Panc1 (cell line): Measurements from ENCODE around the gene PLCB1. TPM values are rescaled to one million over a fixed set of nuclear protein-coding genes. Genes with fewer than 3 reads are reported as not detected.

Source experiments
- ATAC-seq: fragments of 200-7000 bp; cut with Tn5 transposase; 2 replicates; pipeline ENCODE4 v1.9.1; 2020; ENCODE audit warnings: mild to moderate bottlenecking, moderate library complexity
- BruUV-seq: library from RNA; stranded (reverse); fragments of 400-500 nt; replicated peaks from 2 replicates; lab custom pipeline; 2021; lab: Mats Ljungman, UMichigan
- CTCF ChIA-PET: fragments of 300-600 bp; sonication (Branson Sonifier 250); formaldehyde crosslinking; loops from one replicate; lab custom pipeline; 2022; ENCODE audit warnings: antibody characterized with exemption; lab: Charles Lee
- POLR2A ChIA-PET: fragments of 300-600 bp; sonication (Branson Sonifier 250); formaldehyde crosslinking; loops from one replicate; lab custom pipeline; 2022; ENCODE audit warnings: antibody characterized with exemption; lab: Charles Lee
- DNase-seq: peaks from one replicate; pipeline ENCODE4 v3.0.0-alpha.2; 2010; ENCODE audit warnings: low read depth, low spot score
- H3K27ac ChIP-seq: 2 replicates; pipeline ENCODE4 v1.5.1; 2011; ENCODE audit warnings: mild to moderate bottlenecking, low read length, inconsistent platforms
- H3K27me3 ChIP-seq: fragments of 200-500 bp; sonication (Bioruptor generic); 2 replicates; pipeline ENCODE4 v1.6.0; 2014; ENCODE audit warnings: low read length, inconsistent platforms; ENCODE audit not compliant: control insufficient read depth, insufficient read depth
- H3K36me3 ChIP-seq: fragments of 200-500 bp; sonication (Bioruptor generic); 2 replicates; pipeline ENCODE4 v1.5.1; 2014; ENCODE audit warnings: inconsistent platforms, mild to moderate bottlenecking, low read length, moderate library complexity; ENCODE audit not compliant: control insufficient read depth, insufficient read depth
- H3K4me1 ChIP-seq: 2 replicates; pipeline ENCODE4 v1.5.1; 2011; ENCODE audit warnings: inconsistent platforms, mild to moderate bottlenecking, low read length, moderate library complexity; ENCODE audit not compliant: control insufficient read depth, insufficient read depth
- H3K4me3 ChIP-seq, 2 experiments: 2 replicates each; pipeline ENCODE4 v1.5.1; 2011 to 2012; ENCODE audit warnings: low read depth in 2 of 2, low read length in 2 of 2, mild to moderate bottlenecking in 2 of 2, inconsistent platforms in 1 of 2, moderate library complexity in 1 of 2
- H3K9me3 ChIP-seq: fragments of 200-500 bp; sonication (Bioruptor generic); 2 replicates; pipeline ENCODE4 v1.5.1; 2014; ENCODE audit warnings: low read depth, mild to moderate bottlenecking, inconsistent platforms, low read length, moderate library complexity; ENCODE audit not compliant: control insufficient read depth, insufficient read depth
- CTCF ChIP-seq: fragments of 450-650 bp; IDR thresholded peaks from 2 replicates; pipeline ENCODE4 v1.5.1; 2017; ENCODE audit warnings: mild to moderate bottlenecking
- POLR2AphosphoS5 ChIP-seq: IDR thresholded peaks from 2 replicates; pipeline ENCODE4 v1.6.1; 2012; ENCODE audit warnings: mild to moderate bottlenecking, low read depth, low read length, moderate library complexity
- REST ChIP-seq, 2 experiments: IDR thresholded peaks; 2 replicates each; pipeline ENCODE4 v1.6.1; 2011 to 2012; ENCODE audit warnings: low read depth in 2 of 2, control low read depth in 1 of 2, low read length in 1 of 2, mild to moderate bottlenecking in 1 of 2, moderate library complexity in 1 of 2; ENCODE audit not compliant: insufficient read depth in 1 of 2
- SIN3A ChIP-seq: IDR thresholded peaks from 2 replicates; pipeline ENCODE4 v1.6.1; 2012; ENCODE audit warnings: low read depth, mild to moderate bottlenecking, low read length, moderate library complexity, borderline replicate concordance; ENCODE audit not compliant: insufficient read depth
- TCF7L2 ChIP-seq: IDR thresholded peaks from 2 replicates; pipeline ENCODE4 v1.6.1; 2011; ENCODE audit warnings: mild to moderate bottlenecking, low read depth, low read length, inconsistent platforms
- in situ Hi-C: cut with HindIII; loops from 2 replicates; pipeline ENCODE4 v1.10.0; 2016; ENCODE audit warnings: low sequenced_read_pairs, low pct_unique_long_range_greater_than_20kb
- intact Hi-C: fragments of 100-400 bp; cut with micrococcal nuclease; formaldehyde crosslinking; loops from one replicate; pipeline ENCODE4 v1.10.0; 2022; ENCODE audit not compliant: unreplicated experiment
- total RNA-seq: library from RNA; stranded (reverse); gene quantifications from one replicate; pipeline ENCODE4 v1.2.1, GENCODE V29; 2021; ENCODE audit not compliant: unreplicated experiment

PLCB1 gene
- total RNA-seq, 1 experiment from 2014 or later, result 0.59 TPM

- CTCF ChIA-PET, result no interaction called here
- no peak for TF ChIP-seq TCF7L2
- TF ChIP-seq POLR2AphosphoS5, result no peak
- no peak for TF ChIP-seq REST (IDR thresholded peaks at IDR 0.05; ENCODE audit: insufficient read depth in 1 of 2, low read depth in 2 of 2, low read length in 1 of 2)
- Histone ChIP-seq H3K27ac (no peak overlapping the region), H3K9me3 (no peaks in the 10 kb centered on the region), H3K4me3 (no peak overlapping the region), H3K4me1 (no peaks in the 10 kb centered on the region), H3K27me3 (no peaks in the 10 kb centered on the region), H3K36me3 (no peaks in the 10 kb centered on the region)
- ATAC-seq (no peak), DNase-seq (no peak)
- intact Hi-C loops (no loop called here), in situ Hi-C loops (no loop called here)
- BruUV-seq, result no TSS peak
- POLR2A ChIA-PET, result no interaction called here
These were observed 119.1 kb downstream of the PLCB1 start for GRCh38 chr20:8251201-8251575.

- H3K4me1 ChIP-seq, result no peaks in the 10 kb centered on the region
- H3K4me3 ChIP-seq, result no peak overlapping the region
- no TSS peak for BruUV-seq
- ChIA-PET CTCF (no interaction called here), POLR2A (no interaction called here)
- no peaks in the 10 kb centered on the region for H3K36me3 ChIP-seq
- ATAC-seq (no peak), DNase-seq (no peak)
- in situ Hi-C loops (no loop called here), intact Hi-C loops (no loop called here)
- H3K27ac ChIP-seq, result no peak overlapping the region
- no peaks in the 10 kb centered on the region for H3K9me3 ChIP-seq
- no peaks in the 10 kb centered on the region for H3K27me3 ChIP-seq
- no peak for TF ChIP-seq SIN3A
- TF ChIP-seq TCF7L2, result no peak
- TF ChIP-seq REST (IDR thresholded peaks at IDR 0.05; ENCODE audit: insufficient read depth in 1 of 2, low read depth in 2 of 2, low read length in 1 of 2), result no peak
- TF ChIP-seq POLR2AphosphoS5, result no peak
- no peak for TF ChIP-seq CTCF
These were observed 123.0 kb downstream of the PLCB1 start for GRCh38 chr20:8254911-8255582.
